GM10266 (cell line): ENCODE measurements around the gene PAX2.

Experiments
- DNase-seq: peaks from one replicate; pipeline ENCODE4 v3.0.0; 2012; ENCODE audit errors: extremely low spot score
- TF ChIP-seq, protein P1 (sequence below): IDR thresholded peaks from 2 replicates; pipeline ENCODE4 v1.5.1; 2012; ENCODE audit warnings: mild to moderate bottlenecking, low read depth; ENCODE audit not compliant: control insufficient read depth, insufficient read depth; ENCODE audit errors: missing control alignments

Gene PAX2

GRCh38 chr10:100725071-100725471 lies 20.3 kb upstream of the PAX2 start:
- TF ChIP-seq, protein P1, sequence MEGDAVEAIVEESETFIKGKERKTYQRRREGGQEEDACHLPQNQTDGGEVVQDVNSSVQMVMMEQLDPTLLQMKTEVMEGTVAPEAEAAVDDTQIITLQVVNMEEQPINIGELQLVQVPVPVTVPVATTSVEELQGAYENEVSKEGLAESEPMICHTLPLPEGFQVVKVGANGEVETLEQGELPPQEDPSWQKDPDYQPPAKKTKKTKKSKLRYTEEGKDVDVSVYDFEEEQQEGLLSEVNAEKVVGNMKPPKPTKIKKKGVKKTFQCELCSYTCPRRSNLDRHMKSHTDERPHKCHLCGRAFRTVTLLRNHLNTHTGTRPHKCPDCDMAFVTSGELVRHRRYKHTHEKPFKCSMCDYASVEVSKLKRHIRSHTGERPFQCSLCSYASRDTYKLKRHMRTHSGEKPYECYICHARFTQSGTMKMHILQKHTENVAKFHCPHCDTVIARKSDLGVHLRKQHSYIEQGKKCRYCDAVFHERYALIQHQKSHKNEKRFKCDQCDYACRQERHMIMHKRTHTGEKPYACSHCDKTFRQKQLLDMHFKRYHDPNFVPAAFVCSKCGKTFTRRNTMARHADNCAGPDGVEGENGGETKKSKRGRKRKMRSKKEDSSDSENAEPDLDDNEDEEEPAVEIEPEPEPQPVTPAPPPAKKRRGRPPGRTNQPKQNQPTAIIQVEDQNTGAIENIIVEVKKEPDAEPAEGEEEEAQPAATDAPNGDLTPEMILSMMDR = no peak

GRCh38 chr10:100725869-100726426 lies 19.4 kb upstream of the PAX2 start:
- no peak for DNase-seq
- TF ChIP-seq, protein P1 = no peak

More at GRCh38 chr10:100725071-100725471, 20.3 kb upstream of the PAX2 start:
- DNase-seq = no peak

DNA sequence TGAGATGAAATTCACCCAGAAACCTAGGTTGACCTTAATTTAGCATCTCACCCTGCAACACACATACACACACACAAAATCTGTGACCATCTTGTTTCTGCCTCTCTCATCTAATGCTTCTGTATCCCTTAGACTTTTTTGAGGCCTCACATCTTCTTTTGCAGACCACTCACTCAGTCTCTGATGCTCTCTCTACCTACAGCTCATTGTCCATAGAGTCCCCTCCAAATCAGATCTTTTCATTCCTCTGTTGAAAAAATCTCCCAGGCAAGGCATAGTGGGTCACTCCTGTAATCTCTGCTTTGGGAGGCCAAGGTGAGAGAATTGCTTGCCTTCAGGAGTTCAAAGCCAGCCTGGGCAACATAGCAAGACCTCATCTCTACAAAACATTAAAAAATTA lies 17.6 kb upstream of the PAX2 start:
- TF ChIP-seq, protein P1 = no peak
- no peak for DNase-seq

DNA sequence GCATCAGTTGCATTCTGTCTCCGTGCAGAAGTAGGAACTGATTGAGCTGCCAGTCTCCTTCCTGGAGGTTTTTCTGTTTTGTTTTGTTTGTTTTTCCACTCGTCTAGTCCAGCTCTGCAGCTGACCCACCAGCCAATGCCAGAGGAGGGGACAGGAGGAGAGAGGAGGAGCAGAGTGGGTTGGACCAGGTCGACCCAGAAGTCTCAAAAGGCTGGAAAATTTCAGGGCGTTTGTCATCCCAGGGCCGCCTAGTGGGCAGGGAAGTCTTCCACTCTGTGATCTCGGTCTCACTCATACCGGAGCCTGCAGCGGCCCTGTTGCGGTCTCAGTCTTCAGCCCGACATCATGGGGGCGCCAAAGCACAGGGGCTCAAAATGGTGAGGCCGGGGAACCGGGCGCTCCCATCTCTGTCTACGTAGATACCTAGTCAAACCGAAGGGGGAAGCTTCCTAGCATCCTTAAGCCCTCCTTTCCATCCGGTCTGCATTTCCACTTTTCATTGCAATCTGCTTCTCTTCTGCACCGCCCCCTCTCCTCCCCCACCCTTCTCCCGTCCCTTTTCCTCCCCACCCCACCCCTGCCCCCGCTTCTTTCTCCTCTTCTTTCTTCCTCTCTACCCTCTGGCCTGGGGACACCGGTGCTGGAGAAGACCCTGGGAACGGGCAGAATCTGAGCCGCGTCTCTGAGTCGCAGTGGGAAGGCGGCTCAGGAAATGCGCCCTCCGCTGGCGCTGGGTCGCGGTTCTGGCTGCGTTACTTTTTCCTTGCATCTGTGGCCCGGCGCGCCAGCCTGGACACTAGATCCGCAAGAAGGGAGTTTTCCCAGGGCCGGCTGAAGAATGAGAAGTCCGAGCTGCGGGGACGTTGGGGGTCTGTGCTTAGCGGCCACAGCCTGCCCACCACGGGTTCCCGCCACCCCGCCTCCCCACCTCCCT lies 16.2 kb upstream of the PAX2 start:
- TF ChIP-seq, protein P1 = peak; percentile 32
- no peak for DNase-seq

DNA sequence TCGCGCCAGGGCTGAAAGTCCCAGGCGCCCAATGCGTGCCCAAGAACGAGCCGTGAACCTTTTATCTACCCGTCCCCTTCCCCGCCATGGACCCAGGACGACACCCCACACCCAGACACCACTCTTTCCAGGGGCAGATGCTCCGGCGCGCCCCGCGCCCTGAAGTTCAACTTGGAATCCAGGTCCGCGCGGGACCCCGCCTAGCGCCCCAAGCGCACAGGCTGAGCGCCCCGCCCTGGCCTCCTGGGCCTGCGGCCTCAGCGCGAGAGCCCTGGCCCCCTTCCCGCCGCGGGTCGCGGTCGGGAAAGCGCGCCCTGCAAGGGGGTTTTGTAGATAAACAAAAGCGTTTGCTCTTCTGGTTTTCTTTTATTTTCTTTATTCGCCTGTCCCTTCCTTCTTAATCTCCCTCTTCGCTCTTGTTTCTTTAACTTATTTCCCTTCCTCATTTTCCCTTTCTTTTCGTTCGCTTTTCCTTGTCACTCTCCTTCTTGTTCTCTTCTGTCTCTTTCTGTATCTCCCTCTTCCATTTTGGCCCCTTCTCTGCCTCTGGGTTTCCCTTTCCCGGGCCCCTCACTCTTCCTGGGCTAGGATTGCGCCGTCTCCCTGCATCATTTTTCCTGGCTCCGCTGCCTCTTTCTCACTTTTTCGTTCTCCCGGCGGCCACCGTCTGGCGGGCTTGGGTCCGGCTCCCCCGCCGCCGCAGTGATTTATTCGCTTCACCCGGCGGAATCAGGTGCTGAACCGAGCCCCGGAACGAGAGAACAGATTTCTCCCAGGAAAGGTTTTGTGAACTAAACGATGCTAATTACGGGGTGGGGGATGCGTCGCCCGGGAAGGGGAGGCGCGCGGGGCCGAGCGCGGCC lies 15.3 kb upstream of the PAX2 start:
- TF ChIP-seq, protein P1 = no peak

GRCh38 chr10:100730725-100731406 lies 14.5 kb upstream of the PAX2 start:
- peak; percentile 82 for DNase-seq
- TF ChIP-seq, protein P1 = no peak

More for the DNA sequence above, 15.3 kb upstream of the PAX2 start:
- DNase-seq = no peak
